Iris pigment epithelial cell (primary cell): Measurements from ENCODE around the gene FHIT.

Experiments
- DNase-seq: peaks from one replicate; pipeline ENCODE4 v3.0.0-alpha.2; 2011; ENCODE audit warnings: low read depth

The FHIT gene

GRCh38 chr3:59764171-59764570 is 1487.1 kb downstream of the FHIT start:
- no peak for DNase-seq

- no peak for DNase-seq
Measured at GRCh38 chr3:59762941-59763340, 1488.3 kb downstream of the FHIT start.

- DNase-seq, result no peak
Measured at GRCh38 chr3:59759298-59760031, 1491.8 kb downstream of the FHIT start.

- no peak for DNase-seq
Measured at GRCh38 chr3:59758672-59759071, 1492.6 kb downstream of the FHIT start.

GRCh38 chr3:59756934-59757333 is 1494.3 kb downstream of the FHIT start:
- no peak for DNase-seq

GRCh38 chr3:59754456-59755129 is 1496.7 kb downstream of the FHIT start:
- DNase-seq, result no peak

- no peak for DNase-seq
Measured at GRCh38 chr3:59753808-59754450, 1497.3 kb downstream of the FHIT start.

GRCh38 chr3:59752925-59753324 is 1498.3 kb downstream of the FHIT start:
- no peak for DNase-seq

- no peak for DNase-seq
Measured at GRCh38 chr3:59751606-59752005, 1499.6 kb downstream of the FHIT start.

- no peak for DNase-seq
Measured at GRCh38 chr3:59750391-59750790, 1500.9 kb downstream of the FHIT start.

GRCh38 chr3:59749291-59749690 is 1502.0 kb downstream of the FHIT start:
- DNase-seq, result peak; percentile 94

GRCh38 chr3:59746585-59746984 is 1504.7 kb downstream of the FHIT start:
- no peak for DNase-seq

GRCh38 chr3:59737241-59737640 is 1514.0 kb downstream of the FHIT start:
- DNase-seq, result peak; percentile 18

- DNase-seq, result no peak
Measured at GRCh38 chr3:59734061-59734460, 1517.2 kb downstream of the FHIT start.

- no peak for DNase-seq
Measured at GRCh38 chr3:59733041-59733809, 1518.0 kb downstream of the FHIT start.

GRCh38 chr3:59731943-59732342 is 1519.3 kb downstream of the FHIT start:
- DNase-seq, result no peak

- DNase-seq, result no peak
Measured at GRCh38 chr3:59730591-59730990, 1520.7 kb downstream of the FHIT start.

GRCh38 chr3:59728587-59728908 is 1522.7 kb downstream of the FHIT start:
- no peak for DNase-seq

- DNase-seq, result no peak
Measured at GRCh38 chr3:59727902-59728586, 1523.2 kb downstream of the FHIT start.

GRCh38 chr3:59726279-59726678 is 1525.0 kb downstream of the FHIT start:
- no peak for DNase-seq

- DNase-seq, result no peak
Measured at GRCh38 chr3:59717679-59718205, 1533.5 kb downstream of the FHIT start.

GRCh38 chr3:59714066-59714465 is 1537.2 kb downstream of the FHIT start:
- no peak for DNase-seq
